Liver (tissue), 9 donors: ENCODE measurements around the gene GCLM. TPM values are rescaled to one million over a fixed set of nuclear protein-coding genes. Genes with fewer than 3 reads are reported as not detected.
"Not testable (repeated sequence)": the region's sequence is repeated elsewhere in the genome, so short reads cannot be mapped to it uniquely, and the experiment has no call there.

Experiments used
- DNase-seq: peaks from one replicate; pipeline ENCODE4 v3.0.0-alpha.2; 2017; ENCODE audit warnings: low spot score
- H3K27ac ChIP-seq, 2 donors: one replicate each; pipeline ENCODE4 v1.7.0; 2013; ENCODE audit warnings: inconsistent platforms in 2 of 2, low read length in 2 of 2, control low read depth in 1 of 2, low read depth in 1 of 2, mild to moderate bottlenecking in 1 of 2
- H3K27me3 ChIP-seq, 4 donors: one replicate each; pipeline versions ENCODE4 v1.6.1 to v1.7.0; 2013; ENCODE audit warnings: low read length in 3 of 4, inconsistent platforms in 1 of 4, mild to moderate bottlenecking in 1 of 4, moderate library complexity in 1 of 4; ENCODE audit not compliant: control insufficient read depth in 4 of 4, insufficient read depth in 4 of 4
- H3K36me3 ChIP-seq, 4 donors: one replicate each; pipeline versions ENCODE4 v1.6.1 to v1.7.0; 2013; ENCODE audit warnings: low read length in 3 of 4, mild to moderate bottlenecking in 3 of 4, low read depth in 1 of 4, moderate library complexity in 1 of 4; ENCODE audit not compliant: control insufficient read depth in 4 of 4, insufficient read depth in 3 of 4
- H3K4me1 ChIP-seq, 4 donors: one replicate each; pipeline versions ENCODE4 v1.6.1 to v1.7.0; 2013; ENCODE audit warnings: low read length in 3 of 4, mild to moderate bottlenecking in 3 of 4, moderate library complexity in 1 of 4; ENCODE audit not compliant: control insufficient read depth in 4 of 4, insufficient read depth in 4 of 4
- H3K4me3 ChIP-seq, 3 donors: one replicate each; pipeline versions ENCODE4 v1.6.1 to v1.7.0; 2013; ENCODE audit warnings: low read length in 3 of 3, control low read depth in 1 of 3, low read depth in 1 of 3, mild to moderate bottlenecking in 1 of 3
- H3K9ac ChIP-seq, 2 donors: one replicate each; pipeline ENCODE4 v1.7.0; 2013; ENCODE audit warnings: low read length in 2 of 2, mild to moderate bottlenecking in 2 of 2, moderate library complexity in 2 of 2, control low read depth in 1 of 2, low read depth in 1 of 2
- H3K9me3 ChIP-seq, 4 donors: one replicate each; pipeline versions ENCODE4 v1.6.1 to v1.7.0; 2013; ENCODE audit warnings: low read length in 3 of 4; ENCODE audit not compliant: control insufficient read depth in 4 of 4
- ATF3 ChIP-seq: IDR thresholded peaks from 2 replicates; pipeline ENCODE4 v1.6.1; 2016; ENCODE audit warnings: antibody characterized with exemption
- CTCF ChIP-seq: fragments of 150-350 bp; IDR thresholded peaks from 2 replicates; pipeline ENCODE4 v1.5.1; 2017; ENCODE audit warnings: improper control_type of control experiment, low read depth, low read length; ENCODE audit not compliant: missing input control
- EGR1 ChIP-seq, 2 donors: IDR thresholded peaks; 2 replicates each; pipeline ENCODE4 v1.6.1; 2016 to 2018; ENCODE audit warnings: antibody characterized with exemption in 2 of 2, low read depth in 2 of 2
- FOXA1 ChIP-seq: IDR thresholded peaks from 2 replicates; pipeline ENCODE4 v1.6.1; 2016; ENCODE audit warnings: antibody characterized with exemption
- FOXA2 ChIP-seq: IDR thresholded peaks from 2 replicates; pipeline ENCODE4 v1.6.1; 2016; ENCODE audit warnings: antibody characterized with exemption
- GABPA ChIP-seq, 2 donors: IDR thresholded peaks in 1 of 2; conservative IDR thresholded peaks in 1 of 2; 2 replicates each; pipeline ENCODE4 v1.6.1; 2016; ENCODE audit warnings: antibody characterized with exemption in 2 of 2, mild to moderate bottlenecking in 1 of 2, moderate library complexity in 1 of 2
- HNF4A ChIP-seq, 2 donors: conservative IDR thresholded peaks; 2 replicates each; pipeline ENCODE4 v1.6.1; 2016; ENCODE audit warnings: antibody characterized with exemption in 2 of 2, mild to moderate bottlenecking in 2 of 2
- HNF4G ChIP-seq: IDR thresholded peaks from 2 replicates; pipeline ENCODE4 v1.6.1; 2016; ENCODE audit warnings: antibody characterized with exemption
- JUND ChIP-seq, 2 donors: IDR thresholded peaks; 2 replicates each; pipeline ENCODE4 v1.6.1; 2016; ENCODE audit warnings: antibody characterized with exemption in 2 of 2
- MAX ChIP-seq: IDR thresholded peaks from 2 replicates; pipeline ENCODE4 v1.6.1; 2016; ENCODE audit warnings: antibody characterized with exemption
- NR2F2 ChIP-seq: IDR thresholded peaks from 2 replicates; pipeline ENCODE4 v1.6.1; 2016; ENCODE audit warnings: antibody characterized with exemption
- RAD21 ChIP-seq, 2 donors: IDR thresholded peaks; 2 replicates each; pipeline ENCODE4 v1.6.1; 2016; ENCODE audit warnings: antibody characterized with exemption in 2 of 2, mild to moderate bottlenecking in 2 of 2
- REST ChIP-seq: IDR thresholded peaks from 2 replicates; pipeline ENCODE4 v1.6.1; 2016; ENCODE audit warnings: antibody characterized with exemption, mild to moderate bottlenecking
- RXRA ChIP-seq, 2 donors: IDR thresholded peaks; 2 replicates each; pipeline ENCODE4 v1.6.1; 2017 to 2018; ENCODE audit warnings: antibody characterized with exemption in 2 of 2, mild to moderate bottlenecking in 1 of 2
- SP1 ChIP-seq: IDR thresholded peaks from 2 replicates; pipeline ENCODE4 v1.6.1; 2018; ENCODE audit warnings: antibody characterized with exemption, mild to moderate bottlenecking
- TAF1 ChIP-seq: conservative IDR thresholded peaks from 2 replicates; pipeline ENCODE4 v1.6.1; 2016; ENCODE audit warnings: antibody characterized with exemption, mild to moderate bottlenecking
- YY1 ChIP-seq: IDR thresholded peaks from 2 replicates; pipeline ENCODE4 v1.6.1; 2016; ENCODE audit warnings: antibody characterized with exemption, mild to moderate bottlenecking
- ZBTB33 ChIP-seq: IDR thresholded peaks from 2 replicates; pipeline ENCODE4 v1.6.1; 2016; ENCODE audit warnings: antibody characterized with exemption
- WGBS: extraction: QIAGEN DNeasy Blood & Tissue Kit; methylation state at CpG from one replicate; pipeline ENCODE4 v1.1.7; 2013; 5-methylcytosine and 5-hydroxymethylcytosine counted together
- polyA plus RNA-seq, 2 donors: library from polyadenylated mRNA; stranded (reverse) in 1 of 2; unstranded in 1 of 2; fragments of 200-250 nt in 1 of 2; fragments of >200 nt in 1 of 2; fragmentation: Nextera tagmentation in 1 of 2; extraction: Ambion mirVana in 1 of 2; gene quantifications; one replicate each; pipeline versions ENCODE4 v1.2.1 to v1.2.3, GENCODE V29; 2013 to 2015
- total RNA-seq, 2 donors: library from RNA; depleted of rRNA; stranded (reverse); fragments of >200 nt; gene quantifications; one replicate each; pipeline ENCODE4 v1.2.3, GENCODE V29; 2014
- donor health status: healthy.
- donor health status: healthy.
- donor health status: healthy.
- donor health status: healthy.
- donor health status: healthy.

GCLM gene
- total and polyA plus RNA-seq, 4 donors = 8.9 to 49.1 (median 16.7) TPM

- TF ChIP-seq CTCF = no peak
Observed at GRCh38 chr1:93955765-93956164, 46.5 kb upstream of the GCLM start (continued).

- 63% methylated on average over 2 of the region's 2 CpGs for WGBS
- not testable (repeated sequence) for H3K36me3 ChIP-seq, H3K27me3 ChIP-seq, H3K4me3 ChIP-seq, DNase-seq, H3K9ac ChIP-seq, H3K4me1 ChIP-seq, H3K9me3 ChIP-seq
- TF ChIP-seq HNF4G = peak; percentile 77
- TF ChIP-seq NR2F2 = peak; percentile 49
- TF ChIP-seq RXRA (IDR thresholded peaks at IDR 0.05) = peak; percentile 73 to 90
- TF ChIP-seq HNF4A (conservative IDR thresholded peaks at IDR 0.05) = peak; percentile 88 to 90
- TF ChIP-seq SP1 = peak; percentile 94
- TF ChIP-seq JUND (IDR thresholded peaks at IDR 0.05) = peak; percentile 85
- TF ChIP-seq RAD21 (IDR thresholded peaks at IDR 0.05) = peak; percentile 58 to 59
- peak; percentile 90 for TF ChIP-seq FOXA2
- TF ChIP-seq MAX = peak; percentile 89
- peak in 1 of 2 donors; percentile 31 for TF ChIP-seq GABPA (IDR thresholded peaks at IDR 0.05 in 1 of 2, conservative IDR thresholded peaks at IDR 0.05 in 1 of 2)
- peak; percentile 88 for TF ChIP-seq FOXA1
- TF ChIP-seq ATF3 = peak; percentile 90
- peak in 1 of 2 donors; percentile 43 for TF ChIP-seq EGR1 (IDR thresholded peaks at IDR 0.05; ENCODE audit: low read depth in 2 of 2)
- TF ChIP-seq ZBTB33 = peak; percentile 77
- peak; percentile 87 for TF ChIP-seq YY1
- peak overlapping the region; percentile 59 to 69 for H3K27ac ChIP-seq
Observed at GRCh38 chr1:93947002-93947686, 37.9 kb upstream of the GCLM start.

- H3K27ac ChIP-seq = no peak overlapping the region
- H3K9me3 ChIP-seq = no peaks in the 10 kb centered on the region
- no peaks in the 10 kb centered on the region for H3K36me3 ChIP-seq
- WGBS = 77% methylated on average over 1 of the region's 1 CpG
- H3K27me3 ChIP-seq = no peaks in the 10 kb centered on the region
- H3K4me3 ChIP-seq = no peak overlapping the region
- DNase-seq = no peak
- TF ChIP-seq MAX (no peak), FOXA1 (no peak), ZBTB33 (no peak), REST (no peak), TAF1 (no peak), JUND (IDR thresholded peaks at IDR 0.05) (no peak), RAD21 (IDR thresholded peaks at IDR 0.05) (no peak), FOXA2 (no peak)
- no peaks in the 10 kb centered on the region for H3K4me1 ChIP-seq
- no peak overlapping the region for H3K9ac ChIP-seq
Observed at GRCh38 chr1:93938461-93939145, 29.4 kb upstream of the GCLM start.
